Measurements from ENCODE around the gene KLC4. TPM values are rescaled to one million over a fixed set of nuclear protein-coding genes. Genes with fewer than 3 reads are reported as not detected.

The KLC4 gene
- total and polyA plus RNA-seq, 9 of the 15 experiments (the other 6 are each of a cell fraction or from before 2014, with no cell fraction given) = 1.7 to 16.2 (median 7.7) TPM

- TF ChIP-seq SREBF1 (IDR thresholded peaks at IDR 0.05; ENCODE audit: borderline replicate concordance, low read depth, low read length) (no peak), ZFP91 (CRISPR knock-in tag; IDR thresholded peaks at IDR 0.05) (no peak), GABPA (tag; conservative IDR thresholded peaks at IDR 0.05; ENCODE audit: low read depth) (peak; percentile 98), ZNF23 (CRISPR knock-in tag; IDR thresholded peaks at IDR 0.05) (peak; percentile 86), DIDO1 (tag; IDR thresholded peaks at IDR 0.05; ENCODE audit: low read depth) (0 out of 2 replicates have a peak, but pooled peaks have one; percentile 15), HINFP (tag; conservative IDR thresholded peaks at IDR 0.05; ENCODE audit: low read depth) (peak; percentile 96), PHTF2 (CRISPR knock-in tag; IDR thresholded peaks at IDR 0.05) (peak; percentile 87), GATA2 (CRISPR knock-in tag; IDR thresholded peaks at IDR 0.05) (no peak), CREM (IDR thresholded peaks at IDR 0.05; ENCODE audit: low read depth) (peak; percentile 83; the same call in 1 of the 2 replicates), MIER1 (IDR thresholded peaks at IDR 0.05; ENCODE audit: low read depth) (no peak), KHSRP (IDR thresholded peaks at IDR 0.05) (peak; percentile 51; the same call in 1 of the 2 replicates), ZNF778 (CRISPR knock-in tag; IDR thresholded peaks at IDR 0.05) (no peak), ZNF717 (CRISPR knock-in tag; IDR thresholded peaks at IDR 0.05) (peak; percentile 85; the same call in 1 of the 2 replicates), MCM2 (IDR thresholded peaks at IDR 0.05; ENCODE audit: low read depth) (0 out of 2 replicates have a peak, but pooled peaks have one; percentile 27), YBX1 (IDR thresholded peaks at IDR 0.05) (no peak), SMAD1 (IDR thresholded peaks at IDR 0.05; ENCODE audit: low read depth, low read length, partially characterized antibody) (no peak), NCOA6 (IDR thresholded peaks at IDR 0.05) (no peak), DLX4 (CRISPR knock-in tag; IDR thresholded peaks at IDR 0.05) (no peak), NFE2 (IDR thresholded peaks at IDR 0.05; ENCODE audit: low read depth) (peak; percentile 61), MECOM (CRISPR knock-in tag; IDR thresholded peaks at IDR 0.05) (no peak), ZNF165 (CRISPR knock-in tag; IDR thresholded peaks at IDR 0.05; ENCODE audit: borderline replicate concordance) (no peak; the same call in 1 of the 2 replicates)
- TF ChIP-seq, protein P1, sequence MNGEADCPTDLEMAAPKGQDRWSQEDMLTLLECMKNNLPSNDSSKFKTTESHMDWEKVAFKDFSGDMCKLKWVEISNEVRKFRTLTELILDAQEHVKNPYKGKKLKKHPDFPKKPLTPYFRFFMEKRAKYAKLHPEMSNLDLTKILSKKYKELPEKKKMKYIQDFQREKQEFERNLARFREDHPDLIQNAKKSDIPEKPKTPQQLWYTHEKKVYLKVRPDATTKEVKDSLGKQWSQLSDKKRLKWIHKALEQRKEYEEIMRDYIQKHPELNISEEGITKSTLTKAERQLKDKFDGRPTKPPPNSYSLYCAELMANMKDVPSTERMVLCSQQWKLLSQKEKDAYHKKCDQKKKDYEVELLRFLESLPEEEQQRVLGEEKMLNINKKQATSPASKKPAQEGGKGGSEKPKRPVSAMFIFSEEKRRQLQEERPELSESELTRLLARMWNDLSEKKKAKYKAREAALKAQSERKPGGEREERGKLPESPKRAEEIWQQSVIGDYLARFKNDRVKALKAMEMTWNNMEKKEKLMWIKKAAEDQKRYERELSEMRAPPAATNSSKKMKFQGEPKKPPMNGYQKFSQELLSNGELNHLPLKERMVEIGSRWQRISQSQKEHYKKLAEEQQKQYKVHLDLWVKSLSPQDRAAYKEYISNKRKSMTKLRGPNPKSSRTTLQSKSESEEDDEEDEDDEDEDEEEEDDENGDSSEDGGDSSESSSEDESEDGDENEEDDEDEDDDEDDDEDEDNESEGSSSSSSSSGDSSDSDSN (IDR thresholded peaks at IDR 0.05; ENCODE audit: borderline replicate concordance in 1 of 2, low read depth in 2 of 2, low read length in 2 of 2) = no peak; a peak in 1 of 4 replicates
- TF ChIP-seq, protein P2, sequence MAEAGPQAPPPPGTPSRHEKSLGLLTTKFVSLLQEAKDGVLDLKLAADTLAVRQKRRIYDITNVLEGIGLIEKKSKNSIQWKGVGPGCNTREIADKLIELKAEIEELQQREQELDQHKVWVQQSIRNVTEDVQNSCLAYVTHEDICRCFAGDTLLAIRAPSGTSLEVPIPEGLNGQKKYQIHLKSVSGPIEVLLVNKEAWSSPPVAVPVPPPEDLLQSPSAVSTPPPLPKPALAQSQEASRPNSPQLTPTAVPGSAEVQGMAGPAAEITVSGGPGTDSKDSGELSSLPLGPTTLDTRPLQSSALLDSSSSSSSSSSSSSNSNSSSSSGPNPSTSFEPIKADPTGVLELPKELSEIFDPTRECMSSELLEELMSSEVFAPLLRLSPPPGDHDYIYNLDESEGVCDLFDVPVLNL (CRISPR knock-in tag; IDR thresholded peaks at IDR 0.05; ENCODE audit: low read depth) = no peak
Measured at GRCh38 chr6:43053545-43054205, 5.8 kb upstream of the KLC4 start, which contains the start of gene CUL7 (continued).
